Activated CD4-positive, alpha-beta T cell treated with anti-CD3 and anti-CD28 coated beads, Interleukin-2, amount 50 U/mL, for 4 hours (primary cell): Measurements from ENCODE around the gene KCNC3.
"Not testable (repeated sequence)": the region's sequence is repeated elsewhere in the genome, so short reads cannot be mapped to it uniquely, and the experiment has no call there.

Source experiments
- DNase-seq, 2 experiments: peaks; one replicate each; pipeline ENCODE4 v3.0.0-alpha.2; 2020

The KCNC3 gene

DNA sequence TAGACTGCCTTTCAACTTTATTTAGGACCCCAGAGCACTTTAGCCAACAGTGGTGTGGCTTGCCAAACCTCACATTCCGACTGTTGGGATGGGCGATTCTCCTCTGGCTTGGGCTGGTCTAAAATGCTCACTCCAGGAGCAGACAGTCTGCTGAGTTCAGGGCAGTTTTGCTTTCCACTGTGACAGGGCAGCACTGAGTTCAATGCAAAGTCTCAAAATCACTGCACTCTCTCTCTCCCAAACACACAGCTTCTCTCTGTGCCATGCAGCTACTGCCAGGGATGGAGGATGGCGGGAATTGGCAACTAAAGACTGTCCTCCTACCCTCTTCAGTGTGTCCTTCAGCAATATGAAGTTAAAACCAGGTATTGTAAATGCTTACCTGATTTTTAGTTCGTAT lies 23.1 kb upstream of the KCNC3 start:
- no peak for DNase-seq

DNA sequence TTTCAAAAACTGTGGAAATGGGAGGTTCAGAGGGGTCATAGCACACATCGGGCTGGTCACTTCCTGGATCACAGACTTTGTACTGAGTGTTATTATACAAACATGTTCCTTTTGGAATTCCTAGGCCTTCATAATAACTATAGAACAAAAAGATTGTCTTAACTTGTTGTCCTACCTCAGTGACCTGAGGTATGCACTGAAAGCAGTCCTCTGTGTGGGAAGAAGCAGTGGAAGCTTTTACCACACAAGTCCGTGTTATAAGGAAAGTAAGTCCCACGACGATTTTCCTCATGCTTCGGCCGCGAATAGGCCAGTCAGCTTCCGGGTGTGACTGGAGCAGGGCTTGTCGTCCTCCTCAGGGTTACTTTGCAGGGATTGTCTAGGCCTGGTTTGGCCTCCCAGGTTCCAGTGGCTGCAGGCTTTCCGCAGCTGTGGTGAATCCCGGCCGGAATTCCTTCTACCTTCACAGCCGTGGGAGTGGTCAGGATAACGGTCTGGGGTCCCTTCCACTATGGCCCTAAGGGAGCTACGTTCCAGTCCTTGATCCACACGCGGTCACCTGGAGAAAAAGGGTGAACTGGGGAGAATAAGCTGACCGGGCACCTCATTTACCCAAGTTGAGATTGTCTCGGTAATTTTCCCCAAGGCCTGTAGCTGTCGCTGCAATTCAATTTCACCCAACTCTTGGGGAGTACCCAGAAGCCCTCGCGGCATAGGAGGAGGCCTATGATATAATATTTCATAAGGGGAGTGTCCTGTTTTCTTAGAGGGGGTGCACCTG lies 20.3 kb upstream of the KCNC3 start:
- DNase-seq, result no peak

DNA sequence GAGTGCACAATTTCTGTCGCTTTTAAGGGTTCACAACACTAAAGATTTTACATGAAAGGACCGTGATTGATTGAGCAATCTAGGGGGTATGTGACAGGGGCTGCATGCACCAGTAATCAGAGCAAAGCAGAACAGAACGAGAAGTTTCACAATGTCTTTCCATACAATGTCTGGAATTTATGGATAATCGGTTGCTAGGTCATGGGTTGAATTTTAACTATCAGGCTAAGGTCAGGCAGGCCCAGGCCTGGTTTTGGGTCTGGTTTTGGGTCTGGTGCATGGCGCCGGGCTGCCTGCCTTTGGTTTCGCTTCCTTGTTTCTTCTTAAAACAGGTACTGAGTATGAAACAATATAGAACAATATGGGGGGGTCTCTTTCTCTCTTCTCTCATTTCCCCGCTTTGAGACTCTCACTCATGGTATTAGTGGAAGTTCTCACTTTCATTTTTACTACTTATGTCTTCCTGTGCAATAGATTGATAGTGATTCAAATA lies 18.0 kb upstream of the KCNC3 start:
- not testable (repeated sequence) for DNase-seq

DNA sequence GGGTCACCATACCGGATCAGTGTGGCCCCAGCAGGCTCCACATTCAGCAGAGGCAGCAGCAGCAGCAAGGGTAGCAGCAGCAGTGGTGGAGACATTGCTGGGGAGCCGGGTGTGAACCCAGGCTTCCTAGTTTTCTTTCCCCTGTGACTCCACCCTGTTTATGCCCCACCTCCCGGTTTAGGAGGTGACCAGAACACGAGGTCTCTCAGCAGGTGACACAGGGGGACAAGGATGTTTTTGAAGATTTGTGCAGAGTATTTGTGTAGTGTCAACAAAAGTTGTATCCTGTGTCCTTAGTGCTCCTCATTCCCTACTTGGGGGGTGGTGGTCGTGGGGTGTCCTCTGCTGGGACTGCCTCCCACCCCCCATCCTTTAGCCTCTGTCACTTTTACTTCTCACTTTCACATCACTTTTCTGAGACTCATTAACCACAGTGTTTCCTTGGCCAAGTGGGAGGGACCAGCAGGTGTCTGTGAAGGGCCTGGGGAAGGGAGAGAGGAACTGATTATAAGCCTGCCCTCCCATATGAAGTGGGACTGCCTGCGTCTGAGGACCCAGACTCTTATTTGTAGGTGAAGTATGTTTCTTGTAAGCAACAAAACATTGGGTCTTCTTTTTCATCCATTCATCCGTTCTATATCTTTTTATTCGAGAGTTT lies 15.6 kb upstream of the KCNC3 start:
- DNase-seq, result no peak

GRCh38 chr19:50341091-50341564 lies 12.0 kb upstream of the KCNC3 start:
- DNase-seq, result no peak

GRCh38 chr19:50340331-50340730 lies 11.2 kb upstream of the KCNC3 start:
- no peak for DNase-seq

DNA sequence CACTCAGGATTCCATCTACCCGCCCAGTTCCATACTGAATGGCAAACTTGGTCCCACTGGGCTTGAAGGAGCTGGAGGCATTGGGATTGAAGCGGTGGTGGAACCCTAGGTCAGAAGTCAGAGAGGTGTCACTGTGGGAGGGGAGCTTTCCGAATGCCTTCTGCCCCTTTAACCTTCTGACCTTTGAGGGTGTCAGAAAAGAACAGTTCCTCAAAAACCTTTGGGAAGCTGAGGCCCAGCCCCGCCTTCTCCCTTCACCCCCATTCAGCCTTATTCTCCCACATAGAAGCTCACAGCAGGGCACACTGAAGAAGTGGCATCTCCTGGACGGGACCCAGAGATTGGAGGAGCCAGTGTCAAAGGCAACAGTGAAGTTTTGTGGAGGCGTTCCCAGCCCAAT lies 7.9 kb upstream of the KCNC3 start:
- DNase-seq, result not testable (repeated sequence)

DNA sequence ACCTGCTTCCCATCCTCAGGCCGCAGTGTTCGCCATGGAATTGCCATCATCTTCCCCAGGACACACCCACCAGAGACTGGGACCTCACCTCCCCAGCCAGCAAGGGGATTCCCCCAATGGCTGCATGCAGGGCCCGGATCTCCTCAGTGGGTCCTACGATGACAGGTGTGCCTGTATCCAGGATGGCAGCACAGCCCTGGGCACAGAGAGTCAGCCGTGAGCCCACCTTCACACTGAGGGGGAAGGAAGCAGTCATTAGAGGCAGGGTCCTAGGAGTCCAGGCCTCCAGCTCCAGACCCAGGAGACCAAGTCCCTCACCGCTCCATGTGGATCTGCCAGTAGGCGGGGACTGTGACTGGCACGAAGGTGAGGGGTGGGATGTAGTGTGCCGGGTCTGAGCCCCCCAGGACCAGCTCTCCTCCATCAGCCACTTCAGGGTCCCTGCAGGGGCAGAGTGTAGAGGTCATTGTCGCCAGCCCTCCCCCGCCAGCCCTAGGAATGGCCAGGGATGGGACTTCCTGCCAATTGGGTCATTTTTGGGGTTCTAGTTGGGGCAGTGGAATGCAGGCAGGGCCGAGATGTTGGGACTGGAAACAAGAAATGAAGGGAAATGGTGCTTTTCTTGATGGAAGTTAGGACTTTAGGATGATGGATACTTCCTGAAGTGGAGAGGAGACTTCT lies 5.7 kb upstream of the KCNC3 start:
- DNase-seq, result no peak

GRCh38 chr19:50333737-50334617 lies 4.8 kb upstream of the KCNC3 start:
- DNase-seq, result peak; percentile 69 to 74

- peak; percentile 89 to 92 for DNase-seq
Observed at GRCh38 chr19:50333235-50333736, 4.1 kb upstream of the KCNC3 start.

GRCh38 chr19:50332244-50333038 lies 3.3 kb upstream of the KCNC3 start:
- DNase-seq, result no peak

- no peak for DNase-seq
Observed at GRCh38 chr19:50331994-50332243, 2.7 kb upstream of the KCNC3 start.

- DNase-seq, result no peak
Observed at GRCh38 chr19:50331221-50331993, 2.2 kb upstream of the KCNC3 start.

GRCh38 chr19:50330365-50331078 lies 1.3 kb upstream of the KCNC3 start:
- peak; percentile 56 to 67 for DNase-seq

DNA sequence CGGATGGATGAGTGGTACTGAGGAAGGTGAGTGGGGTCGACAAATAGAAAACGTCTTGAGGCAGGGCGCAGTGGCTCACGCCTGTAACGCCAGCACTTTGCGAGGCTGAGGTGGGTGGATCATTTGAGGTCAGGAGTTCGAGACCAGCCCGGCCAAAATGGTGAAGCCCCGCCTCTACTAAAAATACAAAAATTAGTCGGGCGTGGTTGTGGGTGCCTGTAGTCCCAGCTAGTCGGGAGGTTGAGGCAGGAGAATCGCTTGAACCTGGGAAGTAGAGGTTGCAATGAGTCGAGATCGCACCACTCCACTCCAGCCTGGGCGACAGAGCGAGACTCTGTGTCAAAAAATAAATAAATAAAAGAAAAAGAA lies 733 bp upstream of the KCNC3 start:
- not testable (repeated sequence) for DNase-seq

DNA sequence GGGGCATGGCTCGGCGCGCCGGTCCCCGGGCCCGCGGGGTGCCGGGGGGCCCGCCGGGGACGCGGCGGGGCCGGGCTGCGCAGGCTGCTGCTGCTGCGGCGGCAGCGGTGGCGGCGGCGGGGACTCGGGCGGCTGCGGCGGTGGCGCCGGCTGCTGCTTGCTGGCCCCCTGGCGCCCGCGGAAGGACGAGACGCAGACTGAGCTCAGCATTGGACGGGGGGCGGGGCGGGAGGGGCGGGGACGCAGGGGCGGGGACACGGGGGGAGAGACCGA lies 368 bp downstream of the KCNC3 start:
- no peak for DNase-seq

- DNase-seq, result no peak
Observed at GRCh38 chr19:50328224-50328872, 829 bp downstream of the KCNC3 start.

DNA sequence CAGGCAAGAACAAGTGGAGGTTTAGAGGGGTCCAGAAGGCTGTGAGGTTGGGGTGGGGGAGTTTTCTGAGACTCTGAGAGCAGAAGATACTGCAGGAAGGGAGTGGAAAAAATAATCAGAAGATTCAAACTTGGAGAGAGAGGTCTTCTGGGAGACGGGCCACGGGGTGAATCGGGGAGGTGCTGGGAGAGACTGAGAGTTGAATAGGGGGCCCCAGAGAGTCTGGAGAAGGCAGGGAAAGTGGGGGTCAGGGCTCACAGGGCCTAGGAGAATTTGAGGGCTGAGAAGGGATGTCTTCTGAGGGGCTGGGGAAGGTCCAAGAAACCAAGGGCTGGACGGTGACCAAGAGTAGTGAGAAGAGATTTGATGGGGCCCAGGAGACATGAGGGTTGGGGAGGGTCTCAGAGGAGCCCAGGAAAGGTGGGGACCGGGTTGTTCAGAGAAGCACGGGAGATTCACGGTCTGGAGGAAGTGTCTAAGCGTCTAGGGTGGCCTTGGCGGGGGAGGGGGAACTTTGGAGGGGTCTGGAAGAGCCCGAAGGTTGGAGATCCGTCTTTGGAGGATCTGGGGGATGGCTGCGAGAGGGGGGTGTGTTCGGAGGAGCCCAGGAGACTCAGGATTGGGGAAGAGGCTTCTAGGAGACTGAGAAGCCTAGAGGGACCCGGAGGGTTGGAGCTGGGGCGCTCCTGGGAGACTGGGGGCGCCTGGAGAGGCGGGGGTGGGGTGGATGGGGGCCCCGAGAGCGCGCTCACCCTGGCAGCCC lies 1.5 kb downstream of the KCNC3 start:
- DNase-seq, result no peak

DNA sequence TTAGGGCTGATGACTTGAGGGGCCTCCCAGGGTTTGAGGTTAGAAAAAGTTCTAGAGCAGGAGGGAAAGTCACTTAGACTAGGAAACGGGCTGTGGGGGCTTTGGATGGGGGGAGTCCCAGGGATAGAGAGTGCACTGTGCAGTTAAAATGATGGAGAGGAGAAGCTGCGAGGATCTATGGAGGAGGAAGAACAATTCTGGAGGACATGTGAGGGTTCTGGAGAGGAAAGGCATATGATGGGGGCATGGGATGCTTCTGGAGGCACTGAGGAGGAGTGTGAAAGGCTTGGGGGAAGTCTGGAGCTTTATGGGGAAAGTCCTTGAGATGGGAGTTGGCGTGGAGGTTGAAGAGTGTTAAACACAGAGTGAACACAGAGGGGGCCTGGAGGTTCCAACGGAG lies 2.2 kb downstream of the KCNC3 start:
- DNase-seq, result no peak
